Astrocyte (in vitro differentiated cells and primary cell): ENCODE data around the gene EPAS1. TPM values are rescaled to one million over a fixed set of nuclear protein-coding genes. Genes with fewer than 3 reads are reported as not detected.

Experiments used
- DNase-seq: peaks from one replicate; pipeline ENCODE4 v3.0.0-alpha.2; 2010; ENCODE audit warnings: low read depth
- FAIRE-seq: peaks from 2 replicates; lab custom pipeline; 2011; peaks lifted over from hg19 to GRCh38; lab: Jason Lieb, UNC
- H2AFZ ChIP-seq: 2 replicates; pipeline ENCODE4 v1.6.0; 2012; ENCODE audit warnings: low read depth, low read length, inconsistent platforms
- H3K27ac ChIP-seq: 2 replicates; pipeline ENCODE4 v1.5.1; 2011; ENCODE audit warnings: low read depth, low read length, inconsistent platforms
- H3K27me3 ChIP-seq: 2 replicates; pipeline ENCODE4 v1.6.0; 2011; ENCODE audit warnings: low read length, inconsistent platforms; ENCODE audit not compliant: insufficient read depth
- H3K36me3 ChIP-seq: 2 replicates; pipeline ENCODE4 v1.5.1; 2011; ENCODE audit warnings: low read length, inconsistent platforms; ENCODE audit not compliant: insufficient read depth
- H3K4me1 ChIP-seq: 2 replicates; pipeline ENCODE4 v1.5.1; 2011; ENCODE audit warnings: low read length, inconsistent platforms; ENCODE audit not compliant: insufficient read depth
- H3K4me2 ChIP-seq: 2 replicates; pipeline ENCODE4 v1.6.0; 2012; ENCODE audit warnings: low read length, inconsistent platforms
- H3K4me3 ChIP-seq: 2 replicates; pipeline ENCODE4 v1.5.1; 2011; ENCODE audit warnings: low read depth, mild to moderate bottlenecking, low read length, inconsistent platforms; ENCODE audit not compliant: insufficient read depth
- H3K79me2 ChIP-seq: 2 replicates; pipeline ENCODE4 v1.6.0; 2012; ENCODE audit warnings: mild to moderate bottlenecking, low read length, inconsistent platforms; ENCODE audit not compliant: insufficient read depth
- H3K9ac ChIP-seq: 2 replicates; pipeline ENCODE4 v1.6.0; 2012; ENCODE audit warnings: mild to moderate bottlenecking, low read length, inconsistent platforms
- H3K9me3 ChIP-seq: 2 replicates; pipeline ENCODE4 v1.5.1; 2012; ENCODE audit warnings: low read depth, mild to moderate bottlenecking, low read length, inconsistent platforms; ENCODE audit not compliant: insufficient read depth
- H4K20me1 ChIP-seq: 2 replicates; pipeline ENCODE4 v1.6.0; 2012; ENCODE audit warnings: low read length, inconsistent platforms; ENCODE audit not compliant: insufficient read depth
- H3K27ac Mint-ChIP-seq: one replicate; pipeline ENCODE4 v1.8.0; 2021; ENCODE audit warnings: mild to moderate bottlenecking, mixed read lengths; ENCODE audit not compliant: unreplicated experiment
- H3K27me3 Mint-ChIP-seq: one replicate; pipeline ENCODE4 v1.8.0; 2021; ENCODE audit warnings: low read depth, mixed read lengths; ENCODE audit not compliant: unreplicated experiment
- H3K36me3 Mint-ChIP-seq: one replicate; pipeline ENCODE4 v1.8.0; 2021; ENCODE audit warnings: low read depth, mixed read lengths; ENCODE audit not compliant: unreplicated experiment
- H3K4me1 Mint-ChIP-seq: one replicate; pipeline ENCODE4 v1.8.0; 2021; ENCODE audit warnings: low read depth, mixed read lengths; ENCODE audit not compliant: unreplicated experiment
- H3K4me3 Mint-ChIP-seq: one replicate; pipeline ENCODE4 v1.8.0; 2021; ENCODE audit warnings: mild to moderate bottlenecking, moderate library complexity, mixed read lengths; ENCODE audit not compliant: unreplicated experiment
- H3K9me3 Mint-ChIP-seq: one replicate; pipeline ENCODE4 v1.8.0; 2021; ENCODE audit warnings: mild to moderate bottlenecking, mixed read lengths; ENCODE audit not compliant: unreplicated experiment
- CTCF ChIP-seq: IDR thresholded peaks from 2 replicates; pipeline ENCODE4 v1.5.1; 2011; ENCODE audit warnings: low read depth, mild to moderate bottlenecking, inconsistent platforms, low read length, moderate library complexity; ENCODE audit not compliant: insufficient read depth
- EZH2 ChIP-seq: IDR thresholded peaks from 2 replicates; pipeline ENCODE4 v1.6.1; 2012; ENCODE audit warnings: mild to moderate bottlenecking, low read length, inconsistent platforms; ENCODE audit not compliant: insufficient read depth
- total RNA-seq: library from RNA; stranded (reverse); gene quantifications from 2 replicates; pipeline ENCODE4 v1.2.1, GENCODE V29; 2021

Gene EPAS1
- total RNA-seq, 1 donor from 2014 or later: 42.8 TPM

- Histone ChIP-seq H3K27ac (no peak overlapping the region), H3K79me2 (no peaks in the 10 kb centered on the region), H2AFZ (no peak overlapping the region), H4K20me1 (no peaks in the 10 kb centered on the region), H3K27me3 (no peaks in the 10 kb centered on the region), H3K4me2 (no peak overlapping the region), H3K4me3 (no peak overlapping the region), H3K36me3 (no peaks in the 10 kb centered on the region), H3K4me1 (no peaks in the 10 kb centered on the region), H3K9me3 (no peaks in the 10 kb centered on the region), H3K9ac (no peak overlapping the region)
- H3K9me3 Mint-ChIP-seq: peaks cover 6% of the 10 kb centered on the region
- no peak overlapping the region for H3K4me3 Mint-ChIP-seq
- FAIRE-seq (no peak), DNase-seq (no peak)
- H3K27me3 Mint-ChIP-seq: peaks cover 36% of the 10 kb centered on the region
- H3K27ac Mint-ChIP-seq: no peak overlapping the region
- TF ChIP-seq EZH2 (no peak), CTCF (no peak)
- H3K36me3 Mint-ChIP-seq: peaks cover 36% of the 10 kb centered on the region
- H3K4me1 Mint-ChIP-seq: no peaks in the 10 kb centered on the region
Observed at GRCh38 chr2:46385786-46386577, 88.8 kb downstream of the EPAS1 start.

- Mint-ChIP-seq H3K36me3 (peaks cover 35% of the 10 kb centered on the region), H3K27me3 (peaks cover 38% of the 10 kb centered on the region), H3K27ac (no peak overlapping the region), H3K9me3 (peaks cover 6% of the 10 kb centered on the region), H3K4me1 (no peaks in the 10 kb centered on the region), H3K4me3 (no peak overlapping the region)
- no peak overlapping the region for H3K4me2 ChIP-seq
- H3K9ac ChIP-seq: no peak overlapping the region
- FAIRE-seq (no peak), DNase-seq (no peak)
- no peak overlapping the region for H3K4me3 ChIP-seq
- TF ChIP-seq CTCF (no peak), EZH2 (no peak)
- H3K27me3 ChIP-seq: no peaks in the 10 kb centered on the region
- no peaks in the 10 kb centered on the region for H3K36me3 ChIP-seq
- H4K20me1 ChIP-seq: no peaks in the 10 kb centered on the region
- no peak overlapping the region for H3K27ac ChIP-seq
- H2AFZ ChIP-seq: no peak overlapping the region
- no peaks in the 10 kb centered on the region for H3K79me2 ChIP-seq
- H3K4me1 ChIP-seq: no peaks in the 10 kb centered on the region
- H3K9me3 ChIP-seq: no peaks in the 10 kb centered on the region
Observed at GRCh38 chr2:46386763-46387162, 89.6 kb downstream of the EPAS1 start.

GRCh38 chr2:46387292-46387691 is 90.1 kb downstream of the EPAS1 start:
- no peaks in the 10 kb centered on the region for H3K36me3 ChIP-seq
- no peaks in the 10 kb centered on the region for H3K79me2 ChIP-seq
- H3K27me3 Mint-ChIP-seq: peaks cover 41% of the 10 kb centered on the region
- no peaks in the 10 kb centered on the region for H3K9me3 ChIP-seq
- H3K27me3 ChIP-seq: no peaks in the 10 kb centered on the region
- no peak overlapping the region for H2AFZ ChIP-seq
- DNase-seq (no peak), FAIRE-seq (no peak)
- no peaks in the 10 kb centered on the region for H4K20me1 ChIP-seq
- no peak overlapping the region for H3K4me3 ChIP-seq
- TF ChIP-seq CTCF (no peak), EZH2 (no peak)
- peaks cover 6% of the 10 kb centered on the region for H3K9me3 Mint-ChIP-seq
- no peak overlapping the region for H3K4me3 Mint-ChIP-seq
- H3K9ac ChIP-seq: no peak overlapping the region
- no peak overlapping the region for H3K4me2 ChIP-seq
- no peaks in the 10 kb centered on the region for H3K4me1 ChIP-seq
- H3K27ac Mint-ChIP-seq: no peak overlapping the region
- no peak overlapping the region for H3K27ac ChIP-seq
- H3K36me3 Mint-ChIP-seq: peaks cover 30% of the 10 kb centered on the region
- no peaks in the 10 kb centered on the region for H3K4me1 Mint-ChIP-seq
